NB4 (cell line): ENCODE measurements around the gene LINC00632.
A peak's percentile ranks its signal among the peaks of the same experiment; 100 is the strongest.

Source experiments
- DNase-seq: peaks from one replicate; pipeline ENCODE4 v3.0.0; 2010; ENCODE audit warnings: low read depth
- H3K4me3 ChIP-seq: one replicate; pipeline ENCODE4 v1.5.1; 2011; ENCODE audit warnings: mild to moderate bottlenecking, low read depth, low read length, moderate library complexity
- MAX ChIP-seq: IDR thresholded peaks from 2 replicates; pipeline ENCODE4 v1.6.1; 2011; ENCODE audit warnings: low read depth, low read length
- MYC ChIP-seq: IDR thresholded peaks from 2 replicates; pipeline ENCODE4 v1.6.1; 2011; ENCODE audit warnings: low read depth, low read length
- POLR2A ChIP-seq: IDR thresholded peaks from 2 replicates; pipeline ENCODE4 v1.6.1; 2011; ENCODE audit warnings: mild to moderate bottlenecking; ENCODE audit not compliant: insufficient read length; ENCODE audit errors: extremely low read depth
- TF ChIP-seq, protein P1 (sequence below): IDR thresholded peaks from one replicate; pipeline ENCODE4 v1.5.1; 2012; ENCODE audit warnings: low read depth, low read length

LINC00632 gene

GRCh38 chrX:140804292-140804691 lies 94.7 kb downstream of the LINC00632 start:
- no peak for DNase-seq
- TF ChIP-seq MAX = no peak
- no peak for TF ChIP-seq MYC
- TF ChIP-seq, protein P1, sequence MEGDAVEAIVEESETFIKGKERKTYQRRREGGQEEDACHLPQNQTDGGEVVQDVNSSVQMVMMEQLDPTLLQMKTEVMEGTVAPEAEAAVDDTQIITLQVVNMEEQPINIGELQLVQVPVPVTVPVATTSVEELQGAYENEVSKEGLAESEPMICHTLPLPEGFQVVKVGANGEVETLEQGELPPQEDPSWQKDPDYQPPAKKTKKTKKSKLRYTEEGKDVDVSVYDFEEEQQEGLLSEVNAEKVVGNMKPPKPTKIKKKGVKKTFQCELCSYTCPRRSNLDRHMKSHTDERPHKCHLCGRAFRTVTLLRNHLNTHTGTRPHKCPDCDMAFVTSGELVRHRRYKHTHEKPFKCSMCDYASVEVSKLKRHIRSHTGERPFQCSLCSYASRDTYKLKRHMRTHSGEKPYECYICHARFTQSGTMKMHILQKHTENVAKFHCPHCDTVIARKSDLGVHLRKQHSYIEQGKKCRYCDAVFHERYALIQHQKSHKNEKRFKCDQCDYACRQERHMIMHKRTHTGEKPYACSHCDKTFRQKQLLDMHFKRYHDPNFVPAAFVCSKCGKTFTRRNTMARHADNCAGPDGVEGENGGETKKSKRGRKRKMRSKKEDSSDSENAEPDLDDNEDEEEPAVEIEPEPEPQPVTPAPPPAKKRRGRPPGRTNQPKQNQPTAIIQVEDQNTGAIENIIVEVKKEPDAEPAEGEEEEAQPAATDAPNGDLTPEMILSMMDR = no peak
- H3K4me3 ChIP-seq = no peak overlapping the region

- DNase-seq = peak; percentile 0
- TF ChIP-seq, protein P1 = no peak
- TF ChIP-seq POLR2A = no peak
- no peak for TF ChIP-seq MAX
- no peak for TF ChIP-seq MYC
- H3K4me3 ChIP-seq = no peak overlapping the region
Measured at GRCh38 chrX:140815868-140816267, 106.3 kb downstream of the LINC00632 start.

GRCh38 chrX:140817943-140818342 lies 108.4 kb downstream of the LINC00632 start:
- peak; percentile 21 for DNase-seq
- no peak overlapping the region for H3K4me3 ChIP-seq
- no peak for TF ChIP-seq MAX
- TF ChIP-seq, protein P1 = peak; percentile 39

- TF ChIP-seq, protein P1 = no peak
- H3K4me3 ChIP-seq = no peak overlapping the region
- DNase-seq = no peak
Measured at GRCh38 chrX:140821280-140821679, 111.7 kb downstream of the LINC00632 start.

DNA sequence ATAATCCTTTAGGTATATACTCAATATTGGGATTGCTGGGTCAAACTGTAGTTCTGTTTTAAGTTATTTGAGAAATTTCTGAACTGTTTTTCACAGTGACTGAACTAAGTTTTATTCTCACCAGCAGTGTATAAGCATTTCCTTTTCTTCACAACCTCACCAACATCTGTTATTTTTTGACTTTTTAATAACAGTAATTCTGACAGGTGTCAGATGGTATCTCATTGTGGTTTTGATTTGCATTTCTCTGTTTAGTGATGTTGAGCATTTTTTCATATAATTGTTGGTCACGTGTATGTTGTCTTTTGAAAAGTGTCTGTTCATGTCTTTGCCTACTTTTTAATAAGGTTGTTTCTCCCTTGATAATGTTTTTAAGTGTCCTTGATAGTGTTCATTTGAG lies 112.6 kb downstream of the LINC00632 start:
- DNase-seq = no peak
- TF ChIP-seq, protein P1 = no peak
- TF ChIP-seq POLR2A (no peak), MAX (no peak), MYC (no peak)
- H3K4me3 ChIP-seq = no peak overlapping the region

DNA sequence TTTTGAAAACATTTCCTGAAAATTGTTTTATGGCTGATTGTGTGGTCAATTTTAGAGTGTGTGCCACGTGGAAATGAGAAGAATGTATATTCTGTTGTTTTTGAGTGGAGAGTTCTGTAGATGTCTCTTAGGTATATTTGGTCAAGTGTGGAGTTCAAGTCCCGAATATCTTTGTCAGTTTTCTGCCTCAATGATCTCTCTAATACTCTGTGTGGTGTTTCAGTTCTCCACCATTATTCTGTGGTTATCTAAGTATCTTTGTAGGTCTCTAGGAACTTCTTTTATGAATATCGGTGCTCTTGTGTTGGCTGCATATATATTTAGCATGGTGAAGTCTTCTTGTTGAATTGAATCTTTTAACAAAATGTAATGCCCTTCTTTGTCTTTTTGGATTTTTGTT lies 113.3 kb downstream of the LINC00632 start:
- TF ChIP-seq POLR2A = no peak
- no peak for TF ChIP-seq MAX
- no peak for TF ChIP-seq MYC
- TF ChIP-seq, protein P1 = no peak
- H3K4me3 ChIP-seq = no peak overlapping the region
- no peak for DNase-seq
